HK-2 (cell line): Measurements from ENCODE around the gene WDCP.
A peak's percentile ranks its signal among the peaks of the same experiment; 100 is the strongest.
"Not testable (repeated sequence)": the region's sequence is repeated elsewhere in the genome, so short reads cannot be mapped to it uniquely, and the experiment has no call there.

Experiments used
- DNase-seq: peaks from one replicate; pipeline ENCODE4 v3.0.0-alpha.2; 2018; ENCODE audit not compliant: unreplicated experiment

The WDCP gene

DNA sequence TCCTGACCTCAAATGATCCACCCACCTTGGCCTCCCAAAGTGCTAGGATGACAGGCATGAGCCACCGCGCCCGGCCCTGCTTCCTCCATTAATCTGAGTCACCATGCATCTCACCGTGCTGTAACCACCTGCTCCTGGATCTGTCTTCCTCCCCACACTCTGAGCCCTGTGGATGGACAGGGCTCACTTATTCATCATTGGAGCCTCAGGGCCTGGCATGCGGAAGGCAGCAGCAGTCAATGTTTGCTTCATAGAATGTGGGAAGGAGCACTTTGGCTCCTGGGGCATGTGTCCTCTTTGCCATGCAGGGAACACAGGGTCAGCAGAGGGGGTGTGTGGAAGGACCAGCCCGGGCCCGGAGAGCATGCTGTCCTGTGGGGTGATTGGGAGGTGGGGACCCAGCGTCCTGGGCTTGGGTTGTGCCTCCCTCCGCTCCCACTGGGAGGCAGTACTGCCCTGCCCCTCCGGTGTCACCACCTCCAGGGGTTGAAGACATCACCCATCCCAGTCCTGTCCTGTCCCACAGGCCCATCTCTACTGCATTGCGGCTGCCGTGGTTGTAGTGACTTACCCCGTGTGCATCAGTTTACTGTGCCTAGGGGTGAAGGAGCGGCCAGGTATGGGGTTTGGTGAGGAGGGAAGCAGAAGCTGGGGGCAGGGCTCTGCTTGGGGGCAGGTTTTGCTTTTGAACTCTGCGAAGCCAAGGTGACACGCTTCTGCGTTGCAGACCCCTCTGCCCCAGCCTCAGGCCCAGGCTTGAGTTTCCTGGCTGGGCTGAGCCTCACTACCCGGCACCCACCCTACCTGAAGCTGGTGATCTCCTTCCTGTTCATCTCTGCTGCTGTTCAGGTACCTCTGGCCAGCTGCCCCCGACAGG lies 25.8 kb downstream of the WDCP start:
- no peak for DNase-seq

DNA sequence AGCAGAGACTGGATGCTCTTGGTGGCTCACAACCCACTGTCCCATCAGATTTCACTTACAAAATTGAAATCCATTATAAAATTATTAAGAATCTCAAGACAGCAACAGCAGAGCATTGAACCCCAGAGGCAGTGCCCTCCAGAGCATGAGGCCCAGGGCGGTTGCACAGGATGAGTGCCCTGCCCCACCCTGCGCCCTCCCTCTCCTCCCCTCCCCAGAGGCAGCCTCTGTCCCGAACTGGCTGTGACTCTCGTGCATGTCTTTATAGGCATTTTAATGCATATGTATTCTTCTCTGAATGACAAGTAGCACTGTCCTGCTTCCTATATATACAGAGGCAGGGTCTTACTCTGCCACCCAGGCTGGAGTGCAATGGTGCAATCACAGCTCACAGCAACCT lies 26.9 kb downstream of the WDCP start:
- DNase-seq = no peak

- no peak for DNase-seq
These were observed 27.5 kb downstream of the WDCP start for GRCh38 chr2:24019729-24020128.

GRCh38 chr2:24018241-24018640 lies 28.9 kb downstream of the WDCP start:
- no peak for DNase-seq

DNA sequence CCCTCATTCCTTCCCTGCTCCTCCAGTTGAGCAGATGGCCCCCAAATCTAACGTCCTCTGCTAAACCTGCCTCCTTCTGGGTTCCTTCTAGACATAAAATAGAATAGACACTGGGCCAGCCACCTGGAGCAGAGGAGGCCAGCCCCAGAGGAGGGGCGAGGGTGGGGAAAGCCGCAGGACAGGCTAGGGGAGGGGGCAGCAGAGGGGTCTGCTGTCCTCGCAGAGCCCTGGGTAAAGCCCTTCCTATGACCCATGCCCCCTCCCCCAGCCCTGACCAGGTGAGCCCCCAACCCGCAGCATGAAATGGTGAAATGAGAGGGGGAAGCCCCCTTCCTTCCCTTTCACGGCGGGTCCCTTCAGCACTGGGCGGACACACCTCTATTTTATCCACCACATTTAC lies 29.5 kb downstream of the WDCP start:
- DNase-seq = no peak

DNA sequence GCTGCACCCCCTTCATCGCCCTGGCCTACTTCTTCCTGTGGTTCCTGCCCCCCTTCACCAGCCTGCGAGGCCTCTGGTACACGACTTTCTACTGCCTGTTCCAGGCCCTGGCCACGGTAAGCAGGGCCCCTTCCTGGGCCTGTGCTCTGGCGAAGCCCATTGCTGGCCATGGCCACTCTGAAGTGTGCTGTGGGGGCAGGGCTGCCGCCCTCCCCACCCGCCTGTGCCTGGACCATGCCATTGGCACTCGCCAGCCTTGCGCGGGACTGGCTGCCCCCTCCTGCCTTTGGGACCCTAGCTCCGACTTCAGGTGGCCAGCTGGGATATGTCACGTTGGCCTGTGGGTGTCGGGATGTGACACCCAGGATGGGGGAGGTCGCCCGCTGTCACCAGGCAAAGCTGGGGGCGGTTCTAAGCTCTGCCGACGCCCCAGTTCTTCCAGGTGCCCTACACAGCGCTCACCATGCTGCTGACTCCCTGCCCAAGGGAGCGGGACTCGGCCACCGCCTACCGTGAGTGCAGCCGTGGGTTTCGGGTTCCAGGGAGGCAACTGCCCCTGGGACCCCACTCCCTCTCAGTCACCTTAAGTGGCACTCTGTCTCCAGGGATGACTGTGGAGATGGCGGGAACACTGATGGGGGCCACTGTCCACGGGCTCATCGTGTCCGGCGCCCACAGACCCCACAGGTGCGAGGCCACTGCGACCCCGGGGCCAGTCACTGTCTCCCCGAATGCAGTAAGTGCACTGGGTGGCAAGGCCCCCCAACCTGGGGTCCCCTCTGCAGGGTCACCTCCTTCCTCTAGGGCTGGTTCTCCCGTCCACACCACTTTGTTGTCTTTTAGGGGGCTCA lies 30.1 kb downstream of the WDCP start:
- DNase-seq = no peak

DNA sequence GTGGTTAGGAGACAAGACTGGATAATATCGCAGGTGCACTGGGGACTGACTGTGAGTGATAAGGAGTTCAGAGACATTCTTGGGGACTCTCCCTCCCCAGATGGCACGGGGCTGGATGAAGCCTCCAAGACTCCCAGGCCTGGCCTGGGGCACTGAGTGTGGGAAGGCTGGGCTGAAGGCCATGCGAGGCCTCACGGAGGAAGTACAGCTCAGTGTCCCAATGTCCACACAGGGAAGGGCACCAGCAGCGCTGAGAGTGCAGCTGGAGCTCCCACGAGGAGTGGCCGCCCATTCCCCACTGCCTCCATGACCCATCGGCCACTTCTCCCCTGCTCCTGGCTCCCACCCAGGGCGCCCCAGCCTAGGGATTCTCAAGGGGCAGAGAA lies 30.8 kb downstream of the WDCP start:
- DNase-seq = no peak

GRCh38 chr2:24015562-24016375 lies 31.4 kb downstream of the WDCP start:
- peak; percentile 35 for DNase-seq

DNA sequence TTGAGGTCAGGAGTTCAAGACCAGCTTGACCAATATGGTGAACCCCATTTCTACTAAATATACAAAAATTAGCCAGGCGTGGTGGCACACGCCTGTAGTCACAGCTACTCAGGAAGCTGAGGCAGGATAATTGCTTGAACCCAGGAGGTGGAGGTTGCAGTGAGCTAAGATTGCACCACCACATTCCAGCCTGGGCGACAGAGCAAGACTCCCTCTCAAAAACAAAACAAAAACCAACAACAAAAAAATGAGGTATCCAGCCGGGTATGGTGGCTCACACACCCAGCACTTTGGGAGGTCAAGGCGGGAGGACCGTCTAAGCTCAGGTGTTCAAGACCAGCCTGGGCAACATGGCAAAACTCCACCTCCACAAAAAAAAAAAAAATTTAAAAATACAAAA lies 32.3 kb downstream of the WDCP start:
- not testable (repeated sequence) for DNase-seq

- DNase-seq = no peak
These were observed 34.5 kb downstream of the WDCP start for GRCh38 chr2:24012521-24013188.

DNA sequence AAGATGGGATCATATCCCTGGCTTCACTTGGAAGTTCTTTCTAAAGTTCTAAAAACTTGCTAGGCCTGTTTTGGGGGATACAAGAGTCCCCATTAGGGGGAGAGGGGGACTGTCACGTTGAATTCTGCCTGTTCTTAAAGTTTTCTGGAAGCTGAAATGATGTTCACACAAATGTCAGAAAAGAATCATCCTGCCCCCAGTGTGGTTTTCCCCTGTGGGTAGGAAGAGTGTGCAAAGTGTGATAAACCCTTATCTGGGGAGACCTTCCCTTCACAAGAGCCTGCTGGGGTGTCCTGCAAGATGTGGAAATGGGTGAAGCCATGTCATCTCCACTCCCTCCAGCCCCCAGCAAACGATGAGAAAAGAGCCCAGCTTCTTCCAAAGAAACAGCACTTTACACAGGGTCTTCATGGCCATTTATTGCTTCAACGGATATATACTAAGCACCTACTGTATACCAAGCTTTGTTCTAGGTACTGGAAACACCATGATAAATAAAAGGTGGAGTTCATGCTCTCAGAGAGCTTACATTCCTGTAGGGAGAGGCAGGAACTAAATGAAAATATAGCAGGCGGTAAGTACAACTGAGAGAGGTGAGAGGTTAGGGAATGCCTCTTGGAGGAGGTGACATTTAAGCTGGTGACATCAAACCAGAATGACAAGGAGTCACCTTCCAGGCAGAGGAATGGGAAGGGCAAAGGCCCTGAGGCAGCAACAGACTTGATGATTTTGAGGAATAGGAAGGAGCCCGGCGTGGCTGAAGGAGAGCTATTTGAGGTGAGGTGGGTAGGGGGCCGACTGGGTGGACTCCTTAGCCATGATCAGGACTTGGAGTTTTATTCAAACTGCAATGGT lies 35.7 kb downstream of the WDCP start:
- no peak for DNase-seq

DNA sequence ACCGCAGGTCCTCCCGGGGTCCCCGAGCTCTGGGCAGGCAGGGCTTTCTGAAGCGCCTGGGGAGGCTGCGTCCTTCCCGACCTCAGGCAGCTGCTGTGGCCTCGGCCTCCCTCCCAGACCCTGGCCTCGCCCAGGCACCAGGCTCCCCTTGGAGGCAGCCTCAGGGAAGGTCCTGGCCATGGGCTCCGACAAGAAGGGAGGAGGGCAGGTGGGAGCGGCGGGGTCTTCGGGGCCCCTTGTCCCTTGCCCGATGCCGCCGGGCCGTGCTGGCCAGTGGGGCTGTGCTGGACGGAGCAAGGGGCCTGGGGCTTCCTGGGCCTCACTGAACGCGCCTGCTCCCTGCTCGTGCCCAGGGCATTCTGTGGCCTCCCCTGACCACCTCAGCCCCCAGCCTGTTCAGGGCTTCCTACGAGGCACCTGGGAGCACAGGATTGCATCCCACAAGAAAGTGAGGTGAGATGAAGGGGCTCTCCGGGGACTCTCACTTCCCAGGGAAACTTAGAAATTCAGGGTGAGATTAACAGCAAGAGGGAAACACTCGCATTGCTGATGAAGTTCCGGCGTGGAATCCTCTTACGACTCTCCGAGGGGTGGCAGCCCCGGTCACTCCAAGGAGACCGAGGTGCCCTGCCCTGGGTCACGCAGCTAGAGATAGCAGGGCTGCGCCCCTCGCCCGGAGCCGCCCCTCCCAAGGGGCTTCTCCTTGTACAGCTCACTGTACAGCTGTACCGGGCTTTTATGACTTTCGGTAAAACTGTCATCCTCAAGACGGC lies 36.5 kb downstream of the WDCP start:
- DNase-seq = no peak

DNA sequence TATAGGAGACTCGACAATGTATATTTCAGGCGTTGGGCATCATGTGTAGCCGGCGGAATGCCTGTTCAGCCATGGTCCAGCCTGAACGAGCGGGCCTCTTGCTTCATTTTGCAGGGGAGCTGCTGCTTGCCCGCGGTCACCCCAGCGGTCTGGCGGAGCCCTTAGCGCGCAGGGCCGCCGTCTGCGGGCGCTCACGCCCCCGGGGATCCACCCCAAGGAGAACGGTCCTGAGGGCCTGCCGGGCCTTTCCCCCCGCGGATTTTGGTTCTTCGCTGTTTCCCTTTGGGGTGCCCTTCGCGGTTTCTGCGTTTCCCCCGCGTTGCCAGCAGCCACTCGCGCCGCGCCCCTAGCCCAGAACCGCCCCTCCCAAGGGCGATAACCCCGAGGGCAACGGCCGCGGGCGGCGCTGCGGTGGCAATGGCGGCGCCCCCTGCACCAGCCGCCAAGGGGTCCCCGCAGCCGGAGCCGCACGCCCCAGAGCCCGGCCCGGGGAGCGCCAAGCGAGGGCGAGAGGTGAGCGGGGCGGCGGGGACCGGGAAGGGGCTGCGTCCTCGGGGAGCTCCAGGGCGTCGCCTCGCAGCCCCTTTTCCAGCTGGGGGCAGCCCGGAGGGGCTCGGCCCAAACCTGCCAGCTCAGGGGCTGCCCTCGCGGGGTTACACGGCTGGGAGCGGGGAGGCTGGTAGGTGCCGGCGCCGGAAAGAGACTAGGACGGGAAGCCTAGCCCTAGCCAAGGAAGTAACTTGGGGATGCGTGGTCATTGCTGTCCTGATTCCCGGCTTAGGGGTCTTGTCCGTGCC lies 37.3 kb downstream of the WDCP start, which contains the start of gene MFSD2B:
Gene MFSD2B, plus strand, starts transcription at position 406 of the 797 bp plus-strand sequence. Its CDS starts 12 bp downstream, at position 418.
- no peak for DNase-seq

- DNase-seq = no peak
These were observed 37.9 kb downstream of the WDCP start for GRCh38 chr2:24009367-24009679.

- DNase-seq = no peak
These were observed 38.4 kb downstream of the WDCP start for GRCh38 chr2:24008672-24009366.

DNA sequence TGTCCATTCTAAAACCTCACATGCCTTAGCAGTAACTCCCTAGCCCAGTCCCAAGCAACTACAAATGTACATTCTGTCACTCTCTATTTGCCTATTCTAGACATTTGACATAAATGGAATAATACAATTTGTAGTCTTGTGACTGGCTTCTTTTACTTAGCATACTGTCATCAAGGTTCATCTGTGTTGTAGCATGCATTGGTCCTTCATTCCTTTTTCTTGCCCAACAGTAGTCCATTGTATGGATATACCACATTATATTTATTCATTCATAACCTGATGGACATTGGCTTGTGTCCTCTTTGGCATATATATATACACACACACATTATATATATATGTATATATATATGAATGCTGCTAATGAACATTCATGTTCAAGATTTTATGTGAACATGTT lies 39.5 kb downstream of the WDCP start:
- no peak for DNase-seq

DNA sequence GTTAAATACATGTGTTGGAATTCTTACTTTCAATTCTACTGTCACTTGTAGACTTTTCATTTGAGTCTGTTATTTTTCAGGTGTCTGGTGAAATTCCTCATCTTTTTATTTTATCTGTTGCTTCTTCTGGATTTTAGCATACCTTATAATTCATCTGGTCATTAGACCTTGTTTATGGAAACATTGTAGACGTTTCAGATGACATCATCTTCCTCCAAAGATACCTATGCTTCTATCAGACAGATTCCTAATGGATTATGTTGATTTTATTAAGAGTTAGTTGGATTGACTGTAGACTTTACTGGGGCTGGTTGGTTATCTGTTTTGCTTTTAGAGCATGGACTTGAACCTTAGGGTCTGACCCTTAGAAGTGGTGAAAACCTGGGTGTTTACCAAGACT lies 52.6 kb downstream of the WDCP start:
- no peak for DNase-seq

GRCh38 chr2:23993736-23994269 lies 53.4 kb downstream of the WDCP start:
- no peak for DNase-seq
